CD4-positive, alpha-beta memory T cell (primary cell): ENCODE measurements around the gene ERBB4. TPM values are rescaled to one million over a fixed set of nuclear protein-coding genes. Genes with fewer than 3 reads are reported as not detected.

ENCODE experiments used
- CTCF ChIA-PET: fragments of 350-600 bp; sonication (Branson Sonifier 250); formaldehyde crosslinking; loops from one replicate; lab custom pipeline; 2021; ENCODE audit warnings: inconsistent platforms; ENCODE audit not compliant: partially characterized antibody; lab: Charles Lee
- POLR2A ChIA-PET: fragments of 350-600 bp; sonication (Branson Sonifier 250); formaldehyde crosslinking; loops from one replicate; lab custom pipeline; 2021; ENCODE audit not compliant: partially characterized antibody; lab: Charles Lee
- DNase-seq, 5 donors: peaks; one replicate each; pipeline versions ENCODE4 v3.0.0 to v3.0.0-alpha.2; 2020 to 2022; ENCODE audit warnings: mixed read lengths in 1 of 5
- H3K27ac ChIP-seq: one replicate; pipeline ENCODE4 v1.7.0; 2013; ENCODE audit warnings: low read depth, low read length
- H3K27me3 ChIP-seq: 2 replicates; pipeline ENCODE4 v1.7.0; 2013; ENCODE audit warnings: mild to moderate bottlenecking, low read length, moderate library complexity; ENCODE audit not compliant: insufficient read depth
- H3K36me3 ChIP-seq: 2 replicates; pipeline ENCODE4 v1.7.0; 2013; ENCODE audit warnings: mild to moderate bottlenecking, low read length, moderate library complexity; ENCODE audit not compliant: insufficient read depth
- H3K4me1 ChIP-seq: 2 replicates; pipeline ENCODE4 v1.7.0; 2013; ENCODE audit warnings: mild to moderate bottlenecking, low read length, moderate library complexity; ENCODE audit not compliant: insufficient read depth
- H3K4me3 ChIP-seq, 2 donors: one replicate each; pipeline ENCODE4 v1.7.0; 2013; ENCODE audit warnings: low read length in 2 of 2, mild to moderate bottlenecking in 1 of 2
- H3K9me3 ChIP-seq, 2 donors: one replicate each; pipeline ENCODE4 v1.7.0; 2013; ENCODE audit warnings: low read length in 2 of 2, control low read depth in 1 of 2; ENCODE audit not compliant: control insufficient read depth in 1 of 2
- H3K27ac Mint-ChIP-seq, 7 donors: one replicate each; pipeline ENCODE4 v1.8.0; 2020 to 2021; ENCODE audit warnings: mixed read lengths in 7 of 7, mild to moderate bottlenecking in 6 of 7, inconsistent platforms in 3 of 7, moderate library complexity in 3 of 7
- H3K27me3 Mint-ChIP-seq, 2 donors: one replicate each; pipeline ENCODE4 v1.8.0; 2020 to 2021; ENCODE audit warnings: mixed read lengths in 2 of 2
- H3K36me3 Mint-ChIP-seq, 2 donors: one replicate each; pipeline ENCODE4 v1.8.0; 2020 to 2021; ENCODE audit warnings: mixed read lengths in 2 of 2, inconsistent platforms in 1 of 2, mild to moderate bottlenecking in 1 of 2
- H3K4me1 Mint-ChIP-seq, 4 donors: one replicate each; pipeline ENCODE4 v1.8.0; 2020 to 2021; ENCODE audit warnings: mixed read lengths in 4 of 4, mild to moderate bottlenecking in 1 of 4
- H3K4me3 Mint-ChIP-seq, 8 donors: one replicate each; pipeline ENCODE4 v1.8.0; 2020 to 2021; ENCODE audit warnings: mixed read lengths in 8 of 8, mild to moderate bottlenecking in 7 of 8, moderate library complexity in 6 of 8, inconsistent platforms in 3 of 8
- H3K9me3 Mint-ChIP-seq, 8 donors: one replicate each; pipeline ENCODE4 v1.8.0; 2020 to 2021; ENCODE audit warnings: mixed read lengths in 8 of 8, mild to moderate bottlenecking in 5 of 8, inconsistent platforms in 3 of 8, moderate library complexity in 1 of 8
- intact Hi-C: fragments of 100-400 bp; cut with micrococcal nuclease; formaldehyde crosslinking; loops from one replicate; pipeline ENCODE4 v1.15.1; 2023
- polyA plus RNA-seq, 2 donors: library from polyadenylated mRNA; unstranded; fragments of 300-500 nt; fragmentation: Illumina TruSeq; gene quantifications; one replicate each; pipeline ENCODE4 v1.2.3, GENCODE V29; 2021
- total RNA-seq, 2 experiments: library from RNA; stranded (reverse); gene quantifications; one replicate each; pipeline ENCODE4 v1.2.3, GENCODE V29; 2021

ERBB4 gene
- total and polyA plus RNA-seq, 4 experiments from 2014 or later, result not detected

- Mint-ChIP-seq H3K36me3 (no peaks in the 10 kb centered on the region), H3K4me1 (no peaks in the 10 kb centered on the region), H3K9me3 (peaks cover 0 to 6% (median 0%) of the 10 kb centered on the region in 8 donors), H3K27me3 (no peaks in the 10 kb centered on the region), H3K4me3 (no peak overlapping the region), H3K27ac (no peak overlapping the region)
- H3K4me3 ChIP-seq, result no peak overlapping the region
- no peaks in the 10 kb centered on the region for H3K4me1 ChIP-seq
- H3K9me3 ChIP-seq, result no peaks in the 10 kb centered on the region
- intact Hi-C loops, result no loop called here
- ChIA-PET POLR2A (no interaction called here), CTCF (no interaction called here)
- H3K27me3 ChIP-seq, result no peaks in the 10 kb centered on the region
- no peak for DNase-seq
- no peaks in the 10 kb centered on the region for H3K36me3 ChIP-seq
- no peak overlapping the region for H3K27ac ChIP-seq
These were observed 692.6 kb downstream of the ERBB4 start for GRCh38 chr2:211846036-211846400.

- H3K4me1 Mint-ChIP-seq, result no peaks in the 10 kb centered on the region
- ChIA-PET CTCF (no interaction called here), POLR2A (no interaction called here)
- no peak overlapping the region for H3K4me3 Mint-ChIP-seq
- H3K27ac Mint-ChIP-seq, result no peak overlapping the region
- H3K36me3 ChIP-seq, result no peaks in the 10 kb centered on the region
- H3K36me3 Mint-ChIP-seq, result no peaks in the 10 kb centered on the region
- no peaks in the 10 kb centered on the region for H3K27me3 ChIP-seq
- no peaks in the 10 kb centered on the region for H3K27me3 Mint-ChIP-seq
- H3K27ac ChIP-seq, result no peak overlapping the region
- no peaks in the 10 kb centered on the region for H3K9me3 ChIP-seq
- no peak for DNase-seq
- peaks cover 0 to 6% (median 0%) of the 10 kb centered on the region in 8 donors for H3K9me3 Mint-ChIP-seq
- intact Hi-C loops, result no loop called here
- no peaks in the 10 kb centered on the region for H3K4me1 ChIP-seq
- no peak overlapping the region for H3K4me3 ChIP-seq
These were observed 693.1 kb downstream of the ERBB4 start for GRCh38 chr2:211845338-211846035.

- no peaks in the 10 kb centered on the region for H3K36me3 Mint-ChIP-seq
- H3K9me3 Mint-ChIP-seq, result peaks cover 0 to 10% (median 4%) of the 10 kb centered on the region in 8 donors
- ChIA-PET POLR2A (no interaction called here), CTCF (no interaction called here)
- H3K4me3 Mint-ChIP-seq, result no peak overlapping the region
- no peak overlapping the region for H3K27ac Mint-ChIP-seq
- Histone ChIP-seq H3K4me3 (no peak overlapping the region), H3K27ac (no peak overlapping the region), H3K9me3 (no peaks in the 10 kb centered on the region), H3K4me1 (no peaks in the 10 kb centered on the region), H3K27me3 (no peaks in the 10 kb centered on the region), H3K36me3 (no peaks in the 10 kb centered on the region)
- no peaks in the 10 kb centered on the region for H3K27me3 Mint-ChIP-seq
- intact Hi-C loops, result no loop called here
- no peaks in the 10 kb centered on the region for H3K4me1 Mint-ChIP-seq
- no peak for DNase-seq
These were observed 700.9 kb downstream of the ERBB4 start for GRCh38 chr2:211837706-211838105.

GRCh38 chr2:211837206-211837605 is 701.4 kb downstream of the ERBB4 start:
- DNase-seq, result no peak
- Mint-ChIP-seq H3K4me1 (no peaks in the 10 kb centered on the region), H3K27me3 (no peaks in the 10 kb centered on the region), H3K9me3 (peaks cover 0 to 10% (median 4%) of the 10 kb centered on the region in 8 donors), H3K4me3 (no peak overlapping the region), H3K36me3 (no peaks in the 10 kb centered on the region), H3K27ac (no peak overlapping the region)
- H3K4me1 ChIP-seq, result no peaks in the 10 kb centered on the region
- H3K27ac ChIP-seq, result no peak overlapping the region
- no peaks in the 10 kb centered on the region for H3K9me3 ChIP-seq
- intact Hi-C loops, result no loop called here
- H3K27me3 ChIP-seq, result no peaks in the 10 kb centered on the region
- H3K4me3 ChIP-seq, result no peak overlapping the region
- ChIA-PET CTCF (no interaction called here), POLR2A (no interaction called here)
- H3K36me3 ChIP-seq, result no peaks in the 10 kb centered on the region

GRCh38 chr2:211836409-211836808 is 702.2 kb downstream of the ERBB4 start:
- Mint-ChIP-seq H3K4me3 (no peak overlapping the region), H3K9me3 (peaks cover 0 to 10% (median 4%) of the 10 kb centered on the region in 8 donors), H3K4me1 (no peaks in the 10 kb centered on the region), H3K27ac (no peak overlapping the region), H3K36me3 (no peaks in the 10 kb centered on the region), H3K27me3 (no peaks in the 10 kb centered on the region)
- intact Hi-C loops, result no loop called here
- H3K4me3 ChIP-seq, result no peak overlapping the region
- H3K27ac ChIP-seq, result no peak overlapping the region
- H3K4me1 ChIP-seq, result no peaks in the 10 kb centered on the region
- H3K9me3 ChIP-seq, result no peaks in the 10 kb centered on the region
- ChIA-PET POLR2A (no interaction called here), CTCF (no interaction called here)
- no peaks in the 10 kb centered on the region for H3K36me3 ChIP-seq
- DNase-seq, result no peak
- H3K27me3 ChIP-seq, result no peaks in the 10 kb centered on the region

GRCh38 chr2:211835695-211836094 is 702.9 kb downstream of the ERBB4 start:
- intact Hi-C loops, result no loop called here
- Histone ChIP-seq H3K27ac (no peak overlapping the region), H3K27me3 (no peaks in the 10 kb centered on the region), H3K36me3 (no peaks in the 10 kb centered on the region), H3K4me3 (no peak overlapping the region), H3K9me3 (no peaks in the 10 kb centered on the region), H3K4me1 (no peaks in the 10 kb centered on the region)
- Mint-ChIP-seq H3K4me1 (no peaks in the 10 kb centered on the region), H3K9me3 (peaks cover 0 to 10% (median 4%) of the 10 kb centered on the region in 8 donors), H3K27ac (no peak overlapping the region), H3K36me3 (no peaks in the 10 kb centered on the region), H3K4me3 (no peak overlapping the region), H3K27me3 (no peaks in the 10 kb centered on the region)
- ChIA-PET CTCF (no interaction called here), POLR2A (no interaction called here)
- no peak for DNase-seq

GRCh38 chr2:211833582-211834279 is 704.9 kb downstream of the ERBB4 start:
- H3K9me3 ChIP-seq, result no peaks in the 10 kb centered on the region
- H3K9me3 Mint-ChIP-seq, result peaks cover under 1 to 8% (median 3%) of the 10 kb centered on the region in 8 donors
- no peaks in the 10 kb centered on the region for H3K4me1 ChIP-seq
- no peaks in the 10 kb centered on the region for H3K4me1 Mint-ChIP-seq
- ChIA-PET POLR2A (no interaction called here), CTCF (no interaction called here)
- H3K27ac ChIP-seq, result no peak overlapping the region
- no peak overlapping the region for H3K4me3 Mint-ChIP-seq
- H3K27me3 ChIP-seq, result no peaks in the 10 kb centered on the region
- no peaks in the 10 kb centered on the region for H3K36me3 Mint-ChIP-seq
- no peak overlapping the region for H3K27ac Mint-ChIP-seq
- H3K4me3 ChIP-seq, result no peak overlapping the region
- H3K27me3 Mint-ChIP-seq, result no peaks in the 10 kb centered on the region
- no peaks in the 10 kb centered on the region for H3K36me3 ChIP-seq
- DNase-seq, result no peak
- intact Hi-C loops, result no loop called here
